Measurements from ENCODE around the gene CDH4. TPM values are rescaled to one million over a fixed set of nuclear protein-coding genes. Genes with fewer than 3 reads are reported as not detected.

Gene CDH4
- total and polyA plus RNA-seq, 2 of the 4 experiments (the other 2 are of a cell fraction): 1.6 to 3.5 TPM

DNA sequence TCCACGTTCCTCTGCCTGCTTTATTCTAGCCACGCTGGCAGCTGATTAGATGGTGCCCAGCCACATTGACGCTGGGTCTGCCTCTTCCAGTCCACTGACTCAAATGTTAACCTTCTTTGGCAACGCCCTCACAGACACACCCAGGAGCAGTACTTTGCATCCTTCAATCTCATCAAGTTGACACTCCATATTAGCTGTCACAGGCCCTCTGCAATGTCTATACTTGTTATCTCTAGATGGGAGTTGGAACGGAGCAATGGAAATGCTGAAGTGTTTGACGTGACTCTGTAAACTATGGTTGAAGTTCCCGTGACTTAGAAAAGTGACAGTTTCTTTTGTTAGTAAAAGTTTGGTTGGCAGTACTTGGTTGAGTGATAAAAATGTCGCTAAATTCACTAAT, 291.0 kb downstream of the CDH4 start:
- Histone ChIP-seq H3K27ac (ENCODE audit: insufficient read depth, low read length) (no peak overlapping the region), H3K36me3 (ENCODE audit: control insufficient read depth, insufficient read depth, low read length) (no peaks in the 10 kb centered on the region), H3K4me1 (ENCODE audit: control insufficient read depth, insufficient read depth, low read length) (no peaks in the 10 kb centered on the region), H3K9ac (ENCODE audit: low read depth, low read length) (no peak overlapping the region), H3K9me3 (ENCODE audit: control insufficient read depth, insufficient read depth, low read length) (no peaks in the 10 kb centered on the region), H3K4me3 (ENCODE audit: insufficient read depth, low read depth, low read length) (no peak overlapping the region), H2BK20ac (ENCODE audit: low read depth, low read length) (no peak overlapping the region), H3K9me1 (ENCODE audit: insufficient read depth, low read length) (peaks cover 4% of the 10 kb centered on the region; the same call in 1 of the 2 replicates), H2BK15ac (ENCODE audit: low read depth, low read length) (no peak overlapping the region), H3K14ac (replicated peaks; ENCODE audit: low read depth, low read length) (no peak overlapping the region), H3K4ac (ENCODE audit: low read depth, low read length) (no peak overlapping the region), H3K4me2 (ENCODE audit: low read depth, low read length) (no peak overlapping the region), H2BK5ac (ENCODE audit: low read depth, low read length, poor library complexity, severe bottlenecking) (no peak overlapping the region), H2AFZ (replicated peaks; ENCODE audit: low read length, poor library complexity) (no peak overlapping the region), H3K56ac (ENCODE audit: extremely low read depth, insufficient read depth, low read length) (no peak overlapping the region), H4K5ac (ENCODE audit: low read depth, low read length) (no peak overlapping the region), H2AK9ac (replicated peaks; ENCODE audit: low read depth, low read length, poor library complexity) (no peak overlapping the region), H3K79me1 (ENCODE audit: low read depth in 1 of 2, low read length in 2 of 2) (no peaks in the 10 kb centered on the region), H2AK5ac (ENCODE audit: low read depth, low read length) (no peak overlapping the region), H4K8ac (ENCODE audit: low read depth in 2 of 2, low read length in 2 of 2) (no peak overlapping the region), H4K91ac (ENCODE audit: insufficient read depth, low read depth, low read length) (no peak overlapping the region), H4K20me1 (ENCODE audit: insufficient read depth, low read length) (no peaks in the 10 kb centered on the region), H3K18ac (ENCODE audit: low read depth, low read length) (no peak overlapping the region), H3K27me3 (ENCODE audit: control insufficient read depth, insufficient read depth, low read length) (no peaks in the 10 kb centered on the region; the same call in 1 of the 2 replicates), H3K23ac (ENCODE audit: low read depth, low read length) (no peak overlapping the region), H2BK120ac (ENCODE audit: low read depth, low read length) (no peak overlapping the region)
- no peak for TF ChIP-seq NFE2L2 (IDR thresholded peaks at IDR 0.05; ENCODE audit: low read depth, low read length)
- no peak for TF ChIP-seq MAZ (IDR thresholded peaks at IDR 0.05; ENCODE audit: borderline replicate concordance, low read depth, low read length)
- no peak for TF ChIP-seq CHD1 (IDR thresholded peaks at IDR 0.05; ENCODE audit: low read depth, low read length)
- TF ChIP-seq CTCF (conservative IDR thresholded peaks at IDR 0.05; ENCODE audit: low read depth, low read length): no peak
- TF ChIP-seq RCOR1 (IDR thresholded peaks at IDR 0.05; ENCODE audit: insufficient replicate concordance, low read length): no peak
- TF ChIP-seq, protein P1, sequence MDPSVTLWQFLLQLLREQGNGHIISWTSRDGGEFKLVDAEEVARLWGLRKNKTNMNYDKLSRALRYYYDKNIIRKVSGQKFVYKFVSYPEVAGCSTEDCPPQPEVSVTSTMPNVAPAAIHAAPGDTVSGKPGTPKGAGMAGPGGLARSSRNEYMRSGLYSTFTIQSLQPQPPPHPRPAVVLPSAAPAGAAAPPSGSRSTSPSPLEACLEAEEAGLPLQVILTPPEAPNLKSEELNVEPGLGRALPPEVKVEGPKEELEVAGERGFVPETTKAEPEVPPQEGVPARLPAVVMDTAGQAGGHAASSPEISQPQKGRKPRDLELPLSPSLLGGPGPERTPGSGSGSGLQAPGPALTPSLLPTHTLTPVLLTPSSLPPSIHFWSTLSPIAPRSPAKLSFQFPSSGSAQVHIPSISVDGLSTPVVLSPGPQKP (IDR thresholded peaks at IDR 0.05; ENCODE audit: borderline replicate concordance, low read depth, low read length): no peak
- no peak for TF ChIP-seq MXI1 (IDR thresholded peaks at IDR 0.05; ENCODE audit: borderline replicate concordance, low read depth, low read length)
- TF ChIP-seq, protein P2, sequence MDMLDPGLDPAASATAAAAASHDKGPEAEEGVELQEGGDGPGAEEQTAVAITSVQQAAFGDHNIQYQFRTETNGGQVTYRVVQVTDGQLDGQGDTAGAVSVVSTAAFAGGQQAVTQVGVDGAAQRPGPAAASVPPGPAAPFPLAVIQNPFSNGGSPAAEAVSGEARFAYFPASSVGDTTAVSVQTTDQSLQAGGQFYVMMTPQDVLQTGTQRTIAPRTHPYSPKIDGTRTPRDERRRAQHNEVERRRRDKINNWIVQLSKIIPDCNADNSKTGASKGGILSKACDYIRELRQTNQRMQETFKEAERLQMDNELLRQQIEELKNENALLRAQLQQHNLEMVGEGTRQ (IDR thresholded peaks at IDR 0.05; ENCODE audit: low read depth, low read length): no peak
- no peak for TF ChIP-seq RAD21 (IDR thresholded peaks at IDR 0.05; ENCODE audit: low read length)
- TF ChIP-seq POLR2A (IDR thresholded peaks at IDR 0.05; ENCODE audit: low read depth, low read length): no peak
- no peak for TF ChIP-seq SMC3 (IDR thresholded peaks at IDR 0.05; ENCODE audit: low read depth, low read length)
- no peak for TF ChIP-seq FOS (IDR thresholded peaks at IDR 0.05; ENCODE audit: low read depth, low read length)
- TF ChIP-seq RFX5 (IDR thresholded peaks at IDR 0.05; ENCODE audit: low read depth, low read length): no peak
- no peak for TF ChIP-seq CEBPB (IDR thresholded peaks at IDR 0.05; ENCODE audit: low read depth, low read length)
- no peak for TF ChIP-seq BHLHE40 (IDR thresholded peaks at IDR 0.05; ENCODE audit: low read depth, low read length)
- TF ChIP-seq MAFK (IDR thresholded peaks at IDR 0.05; ENCODE audit: low read depth, low read length): no peak
- intact Hi-C loops (cut with micrococcal nuclease): no loop called here
- BruUV-seq (replicated peaks): no TSS peak
- dilution Hi-C loops (cut with HindIII; ENCODE audit: low sequenced_read_pairs, unreplicated experiment): no loop called here
- ChIA-PET CTCF (no interaction called here), POLR2A (ENCODE audit: unreplicated experiment) (no interaction called here)
- DNase-seq (no peak), ATAC-seq (ENCODE audit: low read depth) (no peak)
- WGBS, 2 experiments (ENCODE audit: extremely low coverage in 2 of 2, insufficient read length in 1 of 2): 20% methylated on average over 1 of the region's 8 CpGs; no CpG with 5 or more reads in 1 of the 2 experiments
- in situ Hi-C loops (cut with MboI; ENCODE audit: low sequenced_read_pairs): no loop called here

All from IMR-90 (cell line).